ENCODE results near the gene EPN1. TPM values are rescaled to one million over a fixed set of nuclear protein-coding genes. Genes with fewer than 3 reads are reported as not detected.

The EPN1 gene
- total and polyA plus RNA-seq, 2 of the 8 experiments (the other 6 are each of a cell fraction or from before 2014, with no cell fraction given), result 49.6 to 200 TPM

GRCh38 chr19:55676889-55677505 lies 2.0 kb downstream of the EPN1 start:
- no peak overlapping the region for H2BK15ac ChIP-seq (ENCODE audit: low read length)
- no peak overlapping the region; a peak in 1 of 4 replicates for H3K4me2 ChIP-seq (ENCODE audit: insufficient read depth in 1 of 2, low read depth in 2 of 2, low read length in 2 of 2)
- WGBS, 2 experiments (ENCODE audit: extremely low coverage in 1 of 2, insufficient coverage in 1 of 2, insufficient read length in 1 of 2, insufficient replicate concordance in 2 of 2, low coverage in 1 of 2, low lambda C conversion rate in 2 of 2, missing lambda C conversion rate in 1 of 2), result 93% methylated on average over 7 of the region's 7 CpGs; no CpG with 5 or more reads in 1 of the 2 experiments
- no peak for FAIRE-seq
- H4K5ac ChIP-seq (ENCODE audit: insufficient read length, low read depth, low read length), result no peak overlapping the region
- H4K8ac ChIP-seq (ENCODE audit: extremely low read depth, insufficient read depth, low read length), result no peak overlapping the region
- no peak overlapping the region for H3K27ac ChIP-seq (ENCODE audit: low read depth, low read length)
- no peak overlapping the region for H4K91ac ChIP-seq (replicated peaks; ENCODE audit: insufficient read length, low read length)
- no peak overlapping the region for H3K23ac ChIP-seq (ENCODE audit: insufficient read length)
- H2BK5ac ChIP-seq (ENCODE audit: low read depth, low read length), result no peak overlapping the region
- no peak overlapping the region for H2BK20ac ChIP-seq (ENCODE audit: low read length)
- H3K9ac ChIP-seq (replicated peaks in 1 of 4; ENCODE audit: extremely low read depth in 1 of 4, low read depth in 3 of 4, low read length in 3 of 4), result no peak overlapping the region; a peak in 3 of 7 replicates
- H3K4me1 ChIP-seq (replicated peaks in 1 of 4; ENCODE audit: control insufficient read depth in 3 of 4, insufficient read depth in 4 of 4, low read length in 3 of 4), result peaks cover 0 to 6% (median 3%) of the 10 kb centered on the region in 4 experiments; a peak in 3 of 7 replicates
- H3K36me3 ChIP-seq (ENCODE audit: control insufficient read depth in 2 of 4, insufficient read depth in 4 of 4, low read length in 3 of 4), result peaks cover 7 to 24% (median 19%) of the 10 kb centered on the region in 4 experiments; a peak in 7 of 8 replicates
- no peak for DNase-seq (ENCODE audit: low read depth in 1 of 2, low spot score in 2 of 2)
- H3K56ac ChIP-seq (replicated peaks; ENCODE audit: insufficient read length, low read depth, low read length), result no peak overlapping the region
- H3K4ac ChIP-seq (replicated peaks; ENCODE audit: insufficient read length, low read depth, low read length), result no peak overlapping the region
- CTCF ChIA-PET (ENCODE audit: partially characterized antibody), result interaction anchor here (1.0 kb wide), 1 partner anchor 35 kb away, joined by 3 read pairs; no protein-coding TSS in a partner anchor
- H3K9me3 ChIP-seq (ENCODE audit: insufficient read depth in 2 of 2, low read depth in 1 of 2, low read length in 1 of 2), result no peaks in the 10 kb centered on the region
- POLR2A ChIA-PET (ENCODE audit: partially characterized antibody), result interaction anchor here (1.6 to 1.8 kb wide), 3 partner anchors 9 to 27 kb away, joined by 4 to 11 read pairs (median 5); no protein-coding TSS in a partner anchor
- peaks cover 21 to 70% of the 10 kb centered on the region in 2 experiments for H3K79me2 ChIP-seq (ENCODE audit: control insufficient read depth in 1 of 2, insufficient read depth in 2 of 2, low read length in 2 of 2)
- H2BK120ac ChIP-seq (replicated peaks; ENCODE audit: low read depth, low read length), result no peak overlapping the region
- no peaks in the 10 kb centered on the region for H3K27me3 ChIP-seq (replicated peaks in 1 of 4; ENCODE audit: control insufficient read depth in 3 of 4, extremely low read depth in 1 of 4, insufficient read depth in 3 of 4, low read length in 3 of 4)
- no peak overlapping the region for H3K18ac ChIP-seq (ENCODE audit: extremely low read depth, low read length)
- peaks cover 9 to 30% of the 10 kb centered on the region in 2 experiments for H4K20me1 ChIP-seq (replicated peaks in 1 of 2; ENCODE audit: control insufficient read depth in 1 of 2, insufficient read depth in 2 of 2, low read length in 2 of 2)
- H2BK12ac ChIP-seq (ENCODE audit: low read depth, low read length), result no peak overlapping the region
- peaks cover 23% of the 10 kb centered on the region for H3K79me1 ChIP-seq (ENCODE audit: low read depth, low read length)
- H2AK5ac ChIP-seq (ENCODE audit: low read depth, low read length), result no peak overlapping the region
- H3K14ac ChIP-seq (ENCODE audit: insufficient read length), result no peak overlapping the region
- peaks cover 5% of the 10 kb centered on the region; the same call in 1 of the 2 replicates for H3K23me2 ChIP-seq (ENCODE audit: low read depth, low read length)
- no peak overlapping the region for H2AFZ ChIP-seq (ENCODE audit: low read length)
- H3K4me3 ChIP-seq (ENCODE audit: extremely low read depth in 1 of 4, insufficient read depth in 2 of 4, low read depth in 3 of 4, low read length in 4 of 4), result no peak overlapping the region; a peak in 1 of 8 replicates
- TF ChIP-seq EZH2 (IDR thresholded peaks at IDR 0.05; ENCODE audit: low read depth, low read length, severe bottlenecking), result no peak
- no peak for TF ChIP-seq MAX (IDR thresholded peaks at IDR 0.05)

Data from H1 (cell line).